ENCODE measurements around the gene OPHN1.
"Not testable (repeated sequence)": the region's sequence is repeated elsewhere in the genome, so short reads cannot be mapped to it uniquely, and the experiment has no call there.

The OPHN1 gene

GRCh38 chrX:68421636-68422035, 11.7 kb downstream of the OPHN1 start:
- DNase-seq, result no peak

- no peak for DNase-seq
Observed at GRCh38 chrX:68420559-68420958, 12.7 kb downstream of the OPHN1 start.

GRCh38 chrX:68419975-68420374, 13.3 kb downstream of the OPHN1 start:
- DNase-seq, result no peak

GRCh38 chrX:68417651-68418050, 15.6 kb downstream of the OPHN1 start:
- DNase-seq, result no peak

- no peak for DNase-seq
Observed at GRCh38 chrX:68416592-68416991, 16.7 kb downstream of the OPHN1 start.

GRCh38 chrX:68415316-68415715, 18.0 kb downstream of the OPHN1 start:
- no peak for DNase-seq

GRCh38 chrX:68413254-68413653, 20.0 kb downstream of the OPHN1 start:
- no peak for DNase-seq

- DNase-seq, result no peak
Observed at GRCh38 chrX:68411729-68412128, 21.6 kb downstream of the OPHN1 start.

GRCh38 chrX:68409194-68409593, 24.1 kb downstream of the OPHN1 start:
- no peak for DNase-seq

GRCh38 chrX:68403522-68403921, 29.8 kb downstream of the OPHN1 start:
- DNase-seq, result no peak

- DNase-seq, result no peak
Observed at GRCh38 chrX:68403038-68403437, 30.3 kb downstream of the OPHN1 start.

GRCh38 chrX:68402094-68402493, 31.2 kb downstream of the OPHN1 start:
- no peak for DNase-seq

- no peak for DNase-seq
Observed at GRCh38 chrX:68398291-68398690, 35.0 kb downstream of the OPHN1 start.

- no peak for DNase-seq
Observed at GRCh38 chrX:68396953-68397352, 36.3 kb downstream of the OPHN1 start.

GRCh38 chrX:68389419-68389960, 43.8 kb downstream of the OPHN1 start:
- DNase-seq, result not testable (repeated sequence)

- DNase-seq, result no peak
Observed at GRCh38 chrX:68387776-68388175, 45.5 kb downstream of the OPHN1 start.

GRCh38 chrX:68383540-68383939, 49.8 kb downstream of the OPHN1 start:
- DNase-seq, result no peak

- not testable (repeated sequence) for DNase-seq
Observed at GRCh38 chrX:68377579-68377978, 55.7 kb downstream of the OPHN1 start.

GRCh38 chrX:68376373-68376772, 56.9 kb downstream of the OPHN1 start:
- DNase-seq, result no peak

- DNase-seq, result no peak
Observed at GRCh38 chrX:68375803-68376202, 57.5 kb downstream of the OPHN1 start.

GRCh38 chrX:68372665-68373064, 60.6 kb downstream of the OPHN1 start:
- no peak for DNase-seq

GRCh38 chrX:68369559-68369958, 63.7 kb downstream of the OPHN1 start:
- no peak for DNase-seq

GRCh38 chrX:68365341-68365740, 68.0 kb downstream of the OPHN1 start:
- DNase-seq, result no peak

- DNase-seq, result no peak
Observed at GRCh38 chrX:68363984-68364383, 69.3 kb downstream of the OPHN1 start.

GRCh38 chrX:68358679-68359078, 74.6 kb downstream of the OPHN1 start:
- no peak for DNase-seq

- no peak for DNase-seq
Observed at GRCh38 chrX:68355629-68355920, 77.7 kb downstream of the OPHN1 start.
